Neural progenitor cell (in vitro differentiated cells): Measurements from ENCODE around the gene DIS3L.

Source experiments
- CTCF ChIP-seq: fragments of 200-600 bp; sonication (generic); IDR thresholded peaks from 2 replicates; pipeline ENCODE4 v1.5.1; 2017; ENCODE audit warnings: antibody characterized with exemption, mild to moderate bottlenecking
- EZH2 ChIP-seq: fragments of 200-600 bp; sonication (generic); IDR thresholded peaks from 2 replicates; pipeline ENCODE4 v1.6.1; 2017; ENCODE audit warnings: antibody characterized with exemption, mild to moderate bottlenecking, moderate library complexity
- EZH2phosphoT487 ChIP-seq: fragments of 200-600 bp; sonication (generic); IDR thresholded peaks from 2 replicates; pipeline ENCODE4 v1.6.1; 2017; ENCODE audit warnings: antibody characterized with exemption

DNA sequence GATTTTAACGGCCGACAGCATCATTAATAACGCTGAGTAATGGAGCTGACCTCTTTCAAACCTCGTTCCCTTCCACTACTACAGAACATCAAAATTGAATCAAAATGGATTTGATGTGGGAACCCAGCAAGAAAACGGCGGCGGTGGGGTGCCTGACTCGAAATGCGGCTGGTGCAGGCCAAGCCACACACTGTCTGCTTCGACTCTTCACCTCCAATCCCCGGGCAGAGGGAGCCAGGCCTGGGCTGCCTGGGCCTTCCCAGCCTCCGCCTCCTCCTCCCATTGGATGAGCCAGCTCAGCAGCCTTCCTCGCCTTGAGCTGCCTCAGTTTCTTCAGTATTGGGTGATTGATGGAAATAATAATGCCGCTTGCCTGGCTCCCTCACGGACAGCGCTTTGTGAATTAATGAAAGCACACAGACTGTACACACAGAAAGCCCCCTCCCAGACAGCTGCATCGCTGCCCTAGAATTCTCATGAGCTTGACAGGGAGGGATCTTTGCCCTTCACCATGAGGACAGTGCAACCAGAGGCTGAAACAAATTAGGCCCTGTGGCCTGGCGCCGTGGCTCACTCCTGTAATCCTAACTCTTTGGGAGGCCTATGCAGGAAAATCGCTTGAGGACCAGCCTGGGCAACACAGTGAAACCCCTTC is 28.4 kb upstream of the DIS3L start:
- TF ChIP-seq CTCF (no peak), EZH2 (no peak), EZH2phosphoT487 (no peak)
